Fibroblast of lung (primary cell): ENCODE results near the gene CXCL6. TPM values are rescaled to one million over a fixed set of nuclear protein-coding genes. Genes with fewer than 3 reads are reported as not detected.

ENCODE experiments used
- DNase-seq, 2 donors: peaks; one replicate each; pipeline versions ENCODE4 v3.0.0 to v3.0.0-alpha.2; 2010; ENCODE audit warnings: low read depth in 2 of 2
- H2AFZ ChIP-seq: 2 replicates; pipeline ENCODE4 v1.5.1; 2012; ENCODE audit warnings: low read length, control low read depth, inconsistent platforms
- H3K27ac ChIP-seq: 2 replicates; pipeline ENCODE4 v1.5.1; 2011; ENCODE audit warnings: low read length, control low read depth; ENCODE audit not compliant: insufficient read depth
- H3K27me3 ChIP-seq: 2 replicates; pipeline ENCODE4 v1.5.1; 2011; ENCODE audit warnings: mild to moderate bottlenecking, low read length; ENCODE audit not compliant: control insufficient read depth, insufficient read depth
- H3K36me3 ChIP-seq: 2 replicates; pipeline ENCODE4 v1.5.1; 2011; ENCODE audit warnings: low read length; ENCODE audit not compliant: control insufficient read depth, insufficient read depth
- H3K4me1 ChIP-seq: 2 replicates; pipeline ENCODE4 v1.5.1; 2011; ENCODE audit warnings: low read length; ENCODE audit not compliant: control insufficient read depth, insufficient read depth; ENCODE audit errors: extremely low read depth
- H3K4me2 ChIP-seq: 2 replicates; pipeline ENCODE4 v1.5.1; 2011; ENCODE audit warnings: low read length, control low read depth; ENCODE audit not compliant: insufficient read depth; ENCODE audit errors: extremely low read depth
- H3K4me3 ChIP-seq, 4 experiments: fragments of 200-600 bp in 1 of 4; sonication (generic) in 1 of 4; replicated peaks in 1 of 4; 2 replicates each; pipeline ENCODE4 v1.5.1; 2011 to 2016; ENCODE audit warnings: low read length in 4 of 4, low read depth in 3 of 4, mild to moderate bottlenecking in 3 of 4, control low read depth in 2 of 4, inconsistent platforms in 1 of 4, mixed read lengths in 1 of 4; ENCODE audit not compliant: insufficient read depth in 1 of 4; ENCODE audit errors: control extremely low read depth in 1 of 4
- H3K79me2 ChIP-seq: 2 replicates; pipeline ENCODE4 v1.5.1; 2012; ENCODE audit warnings: mild to moderate bottlenecking, low read length, inconsistent platforms; ENCODE audit not compliant: control insufficient read depth, insufficient read depth
- H3K9ac ChIP-seq: 2 replicates; pipeline ENCODE4 v1.5.1; 2011; ENCODE audit warnings: mild to moderate bottlenecking, low read length, control low read depth; ENCODE audit not compliant: insufficient read depth
- H3K9me3 ChIP-seq: 2 replicates; pipeline ENCODE4 v1.5.1; 2012; ENCODE audit warnings: low read depth, low read length; ENCODE audit not compliant: control insufficient read depth, insufficient read depth
- H4K20me1 ChIP-seq: 2 replicates; pipeline ENCODE4 v1.5.1; 2011; ENCODE audit warnings: low read length; ENCODE audit not compliant: control insufficient read depth, insufficient read depth; ENCODE audit errors: extremely low read depth
- CTCF ChIP-seq, 2 donors: IDR thresholded peaks in 1 of 2; conservative IDR thresholded peaks in 1 of 2; 1 replicate in 1 of 2; 2 replicates in 1 of 2; pipeline ENCODE4 v1.5.1; 2011 to 2012; ENCODE audit warnings: low read length in 2 of 2, control low read depth in 1 of 2, inconsistent platforms in 1 of 2, low read depth in 1 of 2, mild to moderate bottlenecking in 1 of 2
- EZH2 ChIP-seq: IDR thresholded peaks from 2 replicates; pipeline ENCODE4 v1.5.1; 2012; ENCODE audit warnings: low read length, control low read depth, mild to moderate bottlenecking; ENCODE audit errors: missing control alignments
- polyA plus RNA-seq, 2 donors: library from polyadenylated mRNA; depleted of rRNA in 1 of 2; stranded (reverse) in 1 of 2; unstranded in 1 of 2; fragments of >200 nt; gene quantifications; 2 replicates each; pipeline ENCODE4 v1.2.1, GENCODE V29; 2011 to 2012; ENCODE audit warnings: missing spikeins in 1 of 2
- total RNA-seq: library from RNA; depleted of rRNA; stranded (reverse); fragments of >200 nt; gene quantifications from 2 replicates; pipeline ENCODE4 v1.2.1, GENCODE V29; 2014

The CXCL6 gene
- total and polyA plus RNA-seq, 2 donors (not counting 1 experiment from before 2014, with no cell fraction given) = 0.17 to 0.66 TPM

GRCh38 chr4:73855406-73855805 lies 18.9 kb downstream of the CXCL6 start:
- no peaks in the 10 kb centered on the region for H4K20me1 ChIP-seq
- H3K4me1 ChIP-seq = no peaks in the 10 kb centered on the region
- no peaks in the 10 kb centered on the region for H3K27me3 ChIP-seq
- no peak overlapping the region for H3K4me3 ChIP-seq
- no peaks in the 10 kb centered on the region for H3K79me2 ChIP-seq
- H3K27ac ChIP-seq = no peak overlapping the region
- H3K9ac ChIP-seq = no peak overlapping the region
- no peaks in the 10 kb centered on the region for H3K9me3 ChIP-seq
- no peak overlapping the region for H3K4me2 ChIP-seq
- TF ChIP-seq EZH2 (no peak), CTCF (conservative IDR thresholded peaks at IDR 0.05 in 1 of 2, IDR thresholded peaks at IDR 0.05 in 1 of 2; ENCODE audit: low read depth in 1 of 2, low read length in 2 of 2) (no peak)
- H2AFZ ChIP-seq = no peak overlapping the region
- H3K36me3 ChIP-seq = no peaks in the 10 kb centered on the region
- no peak for DNase-seq

- Histone ChIP-seq H3K79me2 (no peaks in the 10 kb centered on the region), H3K4me1 (no peaks in the 10 kb centered on the region), H3K36me3 (no peaks in the 10 kb centered on the region), H3K27me3 (no peaks in the 10 kb centered on the region), H2AFZ (no peak overlapping the region), H3K9ac (no peak overlapping the region), H3K9me3 (no peaks in the 10 kb centered on the region), H3K4me3 (no peak overlapping the region), H3K27ac (no peak overlapping the region), H3K4me2 (no peak overlapping the region), H4K20me1 (no peaks in the 10 kb centered on the region)
- TF ChIP-seq CTCF (conservative IDR thresholded peaks at IDR 0.05 in 1 of 2, IDR thresholded peaks at IDR 0.05 in 1 of 2; ENCODE audit: low read depth in 1 of 2, low read length in 2 of 2) = no peak
- no peak for TF ChIP-seq EZH2
- DNase-seq = peak; percentile 42 to 78
These were observed 20.0 kb downstream of the CXCL6 start for GRCh38 chr4:73856518-73856917.

DNA sequence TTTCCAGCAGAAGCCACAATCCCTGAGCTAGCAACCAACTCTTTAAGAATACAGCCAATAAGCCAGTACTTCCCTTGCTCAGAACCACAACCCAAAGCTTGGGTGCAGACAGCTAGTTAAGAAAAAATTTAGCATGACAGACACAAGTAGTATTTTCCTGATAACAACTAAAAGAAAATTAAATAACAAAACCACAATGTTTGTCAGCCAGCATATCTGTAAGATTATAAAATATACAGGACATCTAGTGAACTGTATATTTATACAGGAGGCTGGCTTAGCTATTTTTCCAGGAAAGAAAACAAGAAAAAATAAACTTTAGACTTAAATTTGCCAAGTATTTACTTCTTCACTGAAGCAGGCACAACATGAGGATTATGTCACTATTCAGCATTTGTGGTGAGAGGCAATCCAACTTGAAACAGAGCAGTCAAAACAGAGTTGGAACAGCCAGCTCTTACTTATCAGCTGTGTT lies 23.2 kb downstream of the CXCL6 start:
- H3K27ac ChIP-seq = no peak overlapping the region
- no peaks in the 10 kb centered on the region for H3K79me2 ChIP-seq
- H3K4me2 ChIP-seq = no peak overlapping the region
- no peaks in the 10 kb centered on the region for H3K27me3 ChIP-seq
- TF ChIP-seq EZH2 (no peak), CTCF (conservative IDR thresholded peaks at IDR 0.05 in 1 of 2, IDR thresholded peaks at IDR 0.05 in 1 of 2; ENCODE audit: low read depth in 1 of 2, low read length in 2 of 2) (no peak)
- no peaks in the 10 kb centered on the region for H3K4me1 ChIP-seq
- H4K20me1 ChIP-seq = no peaks in the 10 kb centered on the region
- H3K4me3 ChIP-seq = no peak overlapping the region
- no peaks in the 10 kb centered on the region for H3K36me3 ChIP-seq
- DNase-seq = peak; percentile 90 to 94
- no peak overlapping the region for H2AFZ ChIP-seq
- no peaks in the 10 kb centered on the region for H3K9me3 ChIP-seq
- H3K9ac ChIP-seq = no peak overlapping the region
